MCF 10A (cell line): ENCODE data around the gene ARL8B. TPM values are rescaled to one million over a fixed set of nuclear protein-coding genes. Genes with fewer than 3 reads are reported as not detected.

Source experiments
- BruUV-seq: library from RNA; stranded (reverse); fragments of 400-500 nt; replicated peaks from 2 replicates; lab custom pipeline; 2021; lab: Mats Ljungman, UMichigan
- CTCF ChIA-PET: fragments of 300-600 bp; sonication (Branson Sonifier 250); formaldehyde crosslinking; extraction: SDS; loops from one replicate; lab custom pipeline; 2021; ENCODE audit warnings: antibody characterized with exemption, inconsistent platforms; lab: Yijun Ruan, JAX
- POLR2A ChIA-PET: fragments of 300-600, 350-650 bp; sonication (Branson Sonifier 250); formaldehyde crosslinking; extraction: SDS; loops from one replicate; lab custom pipeline; 2020; ENCODE audit warnings: antibody characterized with exemption, inconsistent platforms; lab: Yijun Ruan, JAX
- DNase-seq: peaks from one replicate; pipeline ENCODE4 v3.0.0-alpha.2; 2018; ENCODE audit not compliant: unreplicated experiment
- H3K27ac Mint-ChIP-seq: one replicate; pipeline ENCODE4 v1.8.0; 2022; ENCODE audit warnings: mild to moderate bottlenecking, low read depth, mixed read lengths; ENCODE audit not compliant: unreplicated experiment
- H3K27me3 Mint-ChIP-seq: one replicate; pipeline ENCODE4 v1.8.0; 2022; ENCODE audit warnings: mixed read lengths; ENCODE audit not compliant: insufficient read depth, unreplicated experiment
- H3K36me3 Mint-ChIP-seq: one replicate; pipeline ENCODE4 v1.8.0; 2022; ENCODE audit warnings: mild to moderate bottlenecking, moderate library complexity, mixed read lengths; ENCODE audit not compliant: insufficient read depth, unreplicated experiment
- H3K4me1 Mint-ChIP-seq: one replicate; pipeline ENCODE4 v1.8.0; 2022; ENCODE audit warnings: mixed read lengths; ENCODE audit not compliant: insufficient read depth, unreplicated experiment
- H3K4me3 Mint-ChIP-seq: one replicate; pipeline ENCODE4 v1.8.0; 2022; ENCODE audit warnings: mild to moderate bottlenecking, moderate library complexity, mixed read lengths; ENCODE audit not compliant: unreplicated experiment
- H3K9me3 Mint-ChIP-seq: one replicate; pipeline ENCODE4 v1.8.0; 2022; ENCODE audit warnings: mixed read lengths; ENCODE audit not compliant: unreplicated experiment
- intact Hi-C: fragments of 100-400 bp; cut with micrococcal nuclease; formaldehyde crosslinking; loops from 2 replicates; pipeline ENCODE4 v1.14.1; 2022
- total RNA-seq: library from RNA; stranded (reverse); gene quantifications from 2 replicates; pipeline ENCODE4 v1.2.3, GENCODE V29; 2022
- TF ChIP-seq, protein P1 (sequence below): fragments of 200-600 bp; IDR thresholded peaks from one replicate; pipeline ENCODE4 v1.8.0; 2022; ENCODE audit warnings: antibody characterized with exemption, mild to moderate bottlenecking; ENCODE audit not compliant: unreplicated experiment

The ARL8B gene
- total RNA-seq, 1 experiment from 2014 or later: 53.6 TPM

DNA sequence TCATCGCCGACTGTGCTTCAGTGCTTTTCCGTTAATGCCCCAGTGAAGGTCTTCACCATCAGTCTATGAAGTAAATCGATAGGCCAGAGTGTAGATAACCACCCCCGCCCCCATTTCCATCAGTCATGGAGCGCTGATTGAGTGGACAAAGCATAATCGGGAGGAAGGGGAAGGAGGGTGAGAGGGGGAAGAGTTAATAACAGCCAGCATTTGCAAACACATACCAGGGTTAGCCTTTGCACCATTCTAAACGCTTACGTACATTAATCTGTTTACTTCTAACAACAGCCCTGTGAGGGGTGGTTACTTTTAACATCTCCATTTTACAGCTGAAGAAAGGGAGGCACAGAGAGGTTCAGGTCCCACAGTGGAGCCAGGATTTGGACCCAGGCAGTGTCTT is 92.3 kb downstream of the ARL8B start:
- no peaks in the 10 kb centered on the region for H3K4me1 Mint-ChIP-seq
- no TSS peak for BruUV-seq
- POLR2A ChIA-PET: no interaction called here

DNA sequence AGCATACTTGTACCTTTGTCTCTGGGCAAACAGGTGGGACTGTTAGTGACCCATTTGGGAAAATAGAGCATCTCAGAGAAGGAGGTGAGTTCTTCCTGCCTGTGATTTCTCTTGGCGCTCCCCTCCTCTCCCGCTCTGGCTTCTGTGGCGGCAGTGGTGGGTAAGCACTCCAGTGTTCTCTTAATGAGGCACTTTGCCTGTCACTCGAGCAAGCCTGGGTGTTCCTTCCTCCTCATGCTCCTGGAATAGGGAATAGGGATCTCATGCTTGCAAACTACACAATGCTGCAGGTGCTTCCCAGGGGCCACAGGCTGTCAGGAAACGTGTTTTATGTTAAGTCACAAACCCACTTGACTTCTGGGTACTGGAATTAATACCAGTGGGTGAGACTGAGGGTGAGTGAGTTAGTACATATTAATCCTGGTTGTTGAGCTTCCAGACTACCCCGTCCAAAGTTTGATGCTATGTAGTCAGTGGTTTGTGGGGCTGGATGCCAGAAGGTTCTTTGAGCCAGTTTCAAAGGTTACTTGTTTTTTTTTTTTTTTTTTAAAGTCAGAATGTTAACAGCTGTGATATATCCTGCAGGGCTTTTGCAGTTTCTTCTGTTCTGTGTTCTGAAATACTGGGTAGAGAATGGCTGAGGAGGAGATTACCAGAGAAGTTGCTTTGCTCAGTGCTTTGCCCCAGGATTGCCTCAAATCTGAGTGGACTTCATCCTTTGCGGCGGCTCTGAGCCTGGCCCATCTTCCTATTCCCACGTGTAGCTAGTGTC is 95.9 kb downstream of the ARL8B start:
- intact Hi-C loops: no loop called here
- no TSS peak for BruUV-seq
- Mint-ChIP-seq H3K9me3 (no peaks in the 10 kb centered on the region), H3K27me3 (no peaks in the 10 kb centered on the region), H3K36me3 (peaks cover 78% of the 10 kb centered on the region), H3K4me3 (no peak overlapping the region), H3K4me1 (no peaks in the 10 kb centered on the region), H3K27ac (no peak overlapping the region)
- POLR2A ChIA-PET: interaction anchor here (0.6 to 1.5 kb wide), 3 partner anchors 29 to 1590 kb away, joined by 3 to 5 read pairs (median 4); no protein-coding TSS in a partner anchor
- CTCF ChIA-PET: no interaction called here
- no peak for DNase-seq
- TF ChIP-seq, protein P1, sequence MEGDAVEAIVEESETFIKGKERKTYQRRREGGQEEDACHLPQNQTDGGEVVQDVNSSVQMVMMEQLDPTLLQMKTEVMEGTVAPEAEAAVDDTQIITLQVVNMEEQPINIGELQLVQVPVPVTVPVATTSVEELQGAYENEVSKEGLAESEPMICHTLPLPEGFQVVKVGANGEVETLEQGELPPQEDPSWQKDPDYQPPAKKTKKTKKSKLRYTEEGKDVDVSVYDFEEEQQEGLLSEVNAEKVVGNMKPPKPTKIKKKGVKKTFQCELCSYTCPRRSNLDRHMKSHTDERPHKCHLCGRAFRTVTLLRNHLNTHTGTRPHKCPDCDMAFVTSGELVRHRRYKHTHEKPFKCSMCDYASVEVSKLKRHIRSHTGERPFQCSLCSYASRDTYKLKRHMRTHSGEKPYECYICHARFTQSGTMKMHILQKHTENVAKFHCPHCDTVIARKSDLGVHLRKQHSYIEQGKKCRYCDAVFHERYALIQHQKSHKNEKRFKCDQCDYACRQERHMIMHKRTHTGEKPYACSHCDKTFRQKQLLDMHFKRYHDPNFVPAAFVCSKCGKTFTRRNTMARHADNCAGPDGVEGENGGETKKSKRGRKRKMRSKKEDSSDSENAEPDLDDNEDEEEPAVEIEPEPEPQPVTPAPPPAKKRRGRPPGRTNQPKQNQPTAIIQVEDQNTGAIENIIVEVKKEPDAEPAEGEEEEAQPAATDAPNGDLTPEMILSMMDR: no peak

More for the DNA sequence above, 92.3 kb downstream of the ARL8B start:
- H3K27ac Mint-ChIP-seq: peak overlapping the region; percentile 12
- no peaks in the 10 kb centered on the region for H3K9me3 Mint-ChIP-seq
- no peak for DNase-seq
- TF ChIP-seq, protein P1: no peak
- intact Hi-C loops: no loop called here
- CTCF ChIA-PET: interaction anchor here (1.3 kb wide), 1 partner anchor 90 kb away, joined by 3 read pairs; no protein-coding TSS in a partner anchor
- H3K27me3 Mint-ChIP-seq: no peaks in the 10 kb centered on the region
- H3K36me3 Mint-ChIP-seq: peaks cover 91% of the 10 kb centered on the region
- no peak overlapping the region for H3K4me3 Mint-ChIP-seq

GRCh38 chr3:5218815-5219214 is 96.7 kb downstream of the ARL8B start:
- no peak for DNase-seq
- Mint-ChIP-seq H3K27me3 (no peaks in the 10 kb centered on the region), H3K4me1 (no peaks in the 10 kb centered on the region), H3K27ac (no peak overlapping the region), H3K36me3 (peaks cover 70% of the 10 kb centered on the region), H3K4me3 (no peak overlapping the region), H3K9me3 (no peaks in the 10 kb centered on the region)
- TF ChIP-seq, protein P1: no peak
- CTCF ChIA-PET: interaction anchor here (0.6 to 1.5 kb wide), 2 partner anchors 12 to 1604 kb away, joined by 3 to 4 read pairs; no protein-coding TSS in a partner anchor
- intact Hi-C loops: no loop called here
- no TSS peak for BruUV-seq
- POLR2A ChIA-PET: interaction anchor here (0.6 to 1.5 kb wide), 4 partner anchors 22 to 1589 kb away, joined by 3 to 5 read pairs (median 4); no protein-coding TSS in a partner anchor

GRCh38 chr3:5219216-5219615 is 97.1 kb downstream of the ARL8B start:
- ChIA-PET CTCF (interaction anchor here (0.6 to 1.5 kb wide), 2 partner anchors 12 to 1603 kb away, joined by 3 to 4 read pairs; no protein-coding TSS in a partner anchor), POLR2A (interaction anchor here (0.7 to 0.8 kb wide), 2 partner anchors 21 to 22 kb away, joined by 3 read pairs; no protein-coding TSS in a partner anchor)
- no peak overlapping the region for H3K27ac Mint-ChIP-seq
- peaks cover 66% of the 10 kb centered on the region for H3K36me3 Mint-ChIP-seq
- no TSS peak for BruUV-seq
- H3K9me3 Mint-ChIP-seq: no peaks in the 10 kb centered on the region
- H3K27me3 Mint-ChIP-seq: no peaks in the 10 kb centered on the region
- no peaks in the 10 kb centered on the region for H3K4me1 Mint-ChIP-seq
- TF ChIP-seq, protein P1: no peak
- no peak overlapping the region for H3K4me3 Mint-ChIP-seq
- intact Hi-C loops: no loop called here
- DNase-seq: no peak
